GM21717 (cell line): ENCODE data around the gene MAPK10.
A peak's percentile ranks its signal among the peaks of the same experiment; 100 is the strongest.
"Not testable (repeated sequence)": the region's sequence is repeated elsewhere in the genome, so short reads cannot be mapped to it uniquely, and the experiment has no call there.

Experiments
- ATAC-seq: cut with Tn5 transposase; IDR thresholded peaks from one replicate; pipeline ENCODE4 v1.9.1; 2021; ENCODE audit warnings: mild to moderate bottlenecking, moderate library complexity; ENCODE audit not compliant: unreplicated experiment

Gene MAPK10

GRCh38 chr4:86048426-86048825 is 311.4 kb downstream of the MAPK10 start:
- ATAC-seq: no peak

GRCh38 chr4:86044593-86044985 is 315.3 kb downstream of the MAPK10 start:
- no peak for ATAC-seq

- no peak for ATAC-seq
Measured at GRCh38 chr4:86043755-86044592, 315.9 kb downstream of the MAPK10 start.

GRCh38 chr4:86038037-86038436 is 321.8 kb downstream of the MAPK10 start:
- ATAC-seq: no peak

- no peak for ATAC-seq
Measured at GRCh38 chr4:86036736-86037135, 323.1 kb downstream of the MAPK10 start.

- no peak for ATAC-seq
Measured at GRCh38 chr4:86035688-86036087, 324.2 kb downstream of the MAPK10 start.

- no peak for ATAC-seq
Measured at GRCh38 chr4:86034616-86035015, 325.2 kb downstream of the MAPK10 start.

- no peak for ATAC-seq
Measured at GRCh38 chr4:86033171-86033570, 326.7 kb downstream of the MAPK10 start.

GRCh38 chr4:86032476-86033022 is 327.3 kb downstream of the MAPK10 start:
- ATAC-seq: no peak

- no peak for ATAC-seq
Measured at GRCh38 chr4:86031927-86032326, 327.9 kb downstream of the MAPK10 start.

- ATAC-seq: no peak
Measured at GRCh38 chr4:86026720-86027119, 333.1 kb downstream of the MAPK10 start.

- not testable (repeated sequence) for ATAC-seq
Measured at GRCh38 chr4:86021671-86022070, 338.2 kb downstream of the MAPK10 start.

GRCh38 chr4:86019906-86020305 is 339.9 kb downstream of the MAPK10 start:
- ATAC-seq: no peak

GRCh38 chr4:86019362-86019761 is 340.5 kb downstream of the MAPK10 start:
- ATAC-seq: no peak

- ATAC-seq: no peak
Measured at GRCh38 chr4:86015412-86016350, 344.2 kb downstream of the MAPK10 start.

- peak; percentile 88 for ATAC-seq
Measured at GRCh38 chr4:86014599-86014998, 345.3 kb downstream of the MAPK10 start.

- ATAC-seq: no peak
Measured at GRCh38 chr4:86013621-86014020, 346.2 kb downstream of the MAPK10 start.

GRCh38 chr4:86011117-86011516 is 348.7 kb downstream of the MAPK10 start:
- ATAC-seq: no peak

GRCh38 chr4:86007042-86007441 is 352.8 kb downstream of the MAPK10 start:
- ATAC-seq: no peak

- ATAC-seq: no peak
Measured at GRCh38 chr4:86006057-86006456, 353.8 kb downstream of the MAPK10 start.

- ATAC-seq: no peak
Measured at GRCh38 chr4:86004030-86004429, 355.8 kb downstream of the MAPK10 start.
